Measurements from ENCODE around the gene TH. TPM values are rescaled to one million over a fixed set of nuclear protein-coding genes. Genes with fewer than 3 reads are reported as not detected.

TH gene
- polyA plus RNA-seq, 1 of the 3 experiments (the other 2 are of a cell fraction): not detected

DNA sequence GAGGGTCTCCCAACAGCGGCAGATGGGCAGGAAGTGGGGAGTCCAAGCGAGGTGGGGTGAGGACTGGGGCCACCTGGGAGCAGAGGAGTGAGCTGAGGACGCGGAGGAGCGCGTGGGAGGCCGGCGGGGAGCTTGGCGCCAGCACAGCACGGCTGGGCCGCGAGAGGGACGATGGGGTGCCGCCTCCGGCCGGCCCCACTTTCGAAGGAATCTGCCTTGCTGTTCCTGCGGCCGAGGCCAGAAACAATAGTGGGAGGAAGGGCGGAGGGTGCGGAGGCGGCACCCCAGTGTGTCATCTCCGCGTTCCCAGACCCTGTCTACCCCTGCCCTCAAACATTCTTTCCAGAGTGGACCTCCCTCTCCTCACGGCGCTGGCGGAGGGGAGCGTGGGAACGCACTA is 16.1 kb downstream of the TH start (continued):
- TF ChIP-seq, protein P1, sequence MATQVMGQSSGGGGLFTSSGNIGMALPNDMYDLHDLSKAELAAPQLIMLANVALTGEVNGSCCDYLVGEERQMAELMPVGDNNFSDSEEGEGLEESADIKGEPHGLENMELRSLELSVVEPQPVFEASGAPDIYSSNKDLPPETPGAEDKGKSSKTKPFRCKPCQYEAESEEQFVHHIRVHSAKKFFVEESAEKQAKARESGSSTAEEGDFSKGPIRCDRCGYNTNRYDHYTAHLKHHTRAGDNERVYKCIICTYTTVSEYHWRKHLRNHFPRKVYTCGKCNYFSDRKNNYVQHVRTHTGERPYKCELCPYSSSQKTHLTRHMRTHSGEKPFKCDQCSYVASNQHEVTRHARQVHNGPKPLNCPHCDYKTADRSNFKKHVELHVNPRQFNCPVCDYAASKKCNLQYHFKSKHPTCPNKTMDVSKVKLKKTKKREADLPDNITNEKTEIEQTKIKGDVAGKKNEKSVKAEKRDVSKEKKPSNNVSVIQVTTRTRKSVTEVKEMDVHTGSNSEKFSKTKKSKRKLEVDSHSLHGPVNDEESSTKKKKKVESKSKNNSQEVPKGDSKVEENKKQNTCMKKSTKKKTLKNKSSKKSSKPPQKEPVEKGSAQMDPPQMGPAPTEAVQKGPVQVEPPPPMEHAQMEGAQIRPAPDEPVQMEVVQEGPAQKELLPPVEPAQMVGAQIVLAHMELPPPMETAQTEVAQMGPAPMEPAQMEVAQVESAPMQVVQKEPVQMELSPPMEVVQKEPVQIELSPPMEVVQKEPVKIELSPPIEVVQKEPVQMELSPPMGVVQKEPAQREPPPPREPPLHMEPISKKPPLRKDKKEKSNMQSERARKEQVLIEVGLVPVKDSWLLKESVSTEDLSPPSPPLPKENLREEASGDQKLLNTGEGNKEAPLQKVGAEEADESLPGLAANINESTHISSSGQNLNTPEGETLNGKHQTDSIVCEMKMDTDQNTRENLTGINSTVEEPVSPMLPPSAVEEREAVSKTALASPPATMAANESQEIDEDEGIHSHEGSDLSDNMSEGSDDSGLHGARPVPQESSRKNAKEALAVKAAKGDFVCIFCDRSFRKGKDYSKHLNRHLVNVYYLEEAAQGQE (IDR thresholded peaks at IDR 0.05; ENCODE audit: low read depth, low read length): no peak
- TF ChIP-seq, protein P2, sequence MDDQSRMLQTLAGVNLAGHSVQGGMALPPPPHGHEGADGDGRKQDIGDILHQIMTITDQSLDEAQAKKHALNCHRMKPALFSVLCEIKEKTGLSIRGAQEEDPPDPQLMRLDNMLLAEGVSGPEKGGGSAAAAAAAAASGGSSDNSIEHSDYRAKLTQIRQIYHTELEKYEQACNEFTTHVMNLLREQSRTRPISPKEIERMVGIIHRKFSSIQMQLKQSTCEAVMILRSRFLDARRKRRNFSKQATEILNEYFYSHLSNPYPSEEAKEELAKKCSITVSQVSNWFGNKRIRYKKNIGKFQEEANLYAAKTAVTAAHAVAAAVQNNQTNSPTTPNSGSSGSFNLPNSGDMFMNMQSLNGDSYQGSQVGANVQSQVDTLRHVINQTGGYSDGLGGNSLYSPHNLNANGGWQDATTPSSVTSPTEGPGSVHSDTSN (IDR thresholded peaks at IDR 0.05): no peak
- no peak for TF ChIP-seq YY1 (IDR thresholded peaks at IDR 0.05; ENCODE audit: low read depth)

DNA sequence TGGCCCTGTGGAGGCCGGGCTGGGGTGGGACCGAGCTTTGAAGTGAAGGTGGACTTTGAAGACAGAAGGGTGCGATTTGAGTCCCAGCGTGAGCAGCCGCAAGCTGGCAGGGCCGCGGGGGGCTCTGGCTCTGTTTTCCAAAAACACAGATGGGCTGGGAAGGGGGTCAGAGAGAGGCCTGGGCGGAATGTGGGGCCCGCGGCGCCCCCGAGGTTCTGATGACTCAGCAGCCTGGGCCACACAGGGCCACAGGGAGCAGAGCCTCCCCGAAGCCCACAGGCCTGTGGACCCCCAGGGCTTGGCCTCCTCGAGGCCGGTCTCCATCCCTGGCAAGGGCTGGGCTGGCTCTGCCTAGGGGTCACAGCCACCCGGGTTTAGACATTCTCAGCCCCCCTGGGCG is 16.7 kb downstream of the TH start:
- ChIA-PET POLR2A (no interaction called here), CTCF (interaction anchor here (1.8 to 25.3 kb wide), 10 partner anchors 14 to 503 kb away, joined by 5 to 1098 read pairs (median 204); partner anchors contain the start of genes SYT8, TH and TNNI2)
- TF ChIP-seq POLR2AphosphoS5 (IDR thresholded peaks at IDR 0.05; ENCODE audit: low read depth, low read length) (no peak), FOSL2 (IDR thresholded peaks at IDR 0.05; ENCODE audit: borderline replicate concordance, low read depth) (no peak), RAD21 (IDR thresholded peaks at IDR 0.05; ENCODE audit: low read length) (no peak), SIN3A (IDR thresholded peaks at IDR 0.05; ENCODE audit: borderline replicate concordance, low read depth, low read length) (no peak), SMC3 (IDR thresholded peaks at IDR 0.05; ENCODE audit: low read depth, low read length) (no peak), GATA2 (CRISPR knock-in tag; IDR thresholded peaks at IDR 0.05) (no peak), RCOR1 (IDR thresholded peaks at IDR 0.05; ENCODE audit: low read length) (no peak), EP300 (IDR thresholded peaks at IDR 0.05; ENCODE audit: borderline replicate concordance in 1 of 2, low read depth in 1 of 2, low read length in 1 of 2) (no peak), FOXM1 (IDR thresholded peaks at IDR 0.05; ENCODE audit: low read depth) (no peak), EZH2phosphoT487 (IDR thresholded peaks at IDR 0.05; ENCODE audit: borderline replicate concordance, low read depth) (no peak), ELF1 (IDR thresholded peaks at IDR 0.05) (no peak), TCF12 (IDR thresholded peaks at IDR 0.05) (no peak), YY1 (IDR thresholded peaks at IDR 0.05; ENCODE audit: low read depth) (no peak)
- TF ChIP-seq, protein P3, sequence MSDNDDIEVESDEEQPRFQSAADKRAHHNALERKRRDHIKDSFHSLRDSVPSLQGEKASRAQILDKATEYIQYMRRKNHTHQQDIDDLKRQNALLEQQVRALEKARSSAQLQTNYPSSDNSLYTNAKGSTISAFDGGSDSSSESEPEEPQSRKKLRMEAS (IDR thresholded peaks at IDR 0.05; ENCODE audit: low read depth): no peak
- TF ChIP-seq, protein P1 (IDR thresholded peaks at IDR 0.05; ENCODE audit: low read depth, low read length): no peak
- TF ChIP-seq, protein P2 (IDR thresholded peaks at IDR 0.05): no peak
- TF ChIP-seq, protein P4, sequence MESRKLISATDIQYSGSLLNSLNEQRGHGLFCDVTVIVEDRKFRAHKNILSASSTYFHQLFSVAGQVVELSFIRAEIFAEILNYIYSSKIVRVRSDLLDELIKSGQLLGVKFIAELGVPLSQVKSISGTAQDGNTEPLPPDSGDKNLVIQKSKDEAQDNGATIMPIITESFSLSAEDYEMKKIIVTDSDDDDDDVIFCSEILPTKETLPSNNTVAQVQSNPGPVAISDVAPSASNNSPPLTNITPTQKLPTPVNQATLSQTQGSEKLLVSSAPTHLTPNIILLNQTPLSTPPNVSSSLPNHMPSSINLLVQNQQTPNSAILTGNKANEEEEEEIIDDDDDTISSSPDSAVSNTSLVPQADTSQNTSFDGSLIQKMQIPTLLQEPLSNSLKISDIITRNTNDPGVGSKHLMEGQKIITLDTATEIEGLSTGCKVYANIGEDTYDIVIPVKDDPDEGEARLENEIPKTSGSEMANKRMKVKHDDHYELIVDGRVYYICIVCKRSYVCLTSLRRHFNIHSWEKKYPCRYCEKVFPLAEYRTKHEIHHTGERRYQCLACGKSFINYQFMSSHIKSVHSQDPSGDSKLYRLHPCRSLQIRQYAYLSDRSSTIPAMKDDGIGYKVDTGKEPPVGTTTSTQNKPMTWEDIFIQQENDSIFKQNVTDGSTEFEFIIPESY (IDR thresholded peaks at IDR 0.05; ENCODE audit: borderline replicate concordance, low read depth): no peak
- TF ChIP-seq, protein P5, sequence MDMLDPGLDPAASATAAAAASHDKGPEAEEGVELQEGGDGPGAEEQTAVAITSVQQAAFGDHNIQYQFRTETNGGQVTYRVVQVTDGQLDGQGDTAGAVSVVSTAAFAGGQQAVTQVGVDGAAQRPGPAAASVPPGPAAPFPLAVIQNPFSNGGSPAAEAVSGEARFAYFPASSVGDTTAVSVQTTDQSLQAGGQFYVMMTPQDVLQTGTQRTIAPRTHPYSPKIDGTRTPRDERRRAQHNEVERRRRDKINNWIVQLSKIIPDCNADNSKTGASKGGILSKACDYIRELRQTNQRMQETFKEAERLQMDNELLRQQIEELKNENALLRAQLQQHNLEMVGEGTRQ (IDR thresholded peaks at IDR 0.05; ENCODE audit: borderline replicate concordance, low read depth, low read length): no peak
- Histone ChIP-seq H3K9me3 (no peaks in the 10 kb centered on the region), H3K27me3 (ENCODE audit: insufficient read depth) (no peaks in the 10 kb centered on the region), H3K79me2 (ENCODE audit: insufficient read depth) (no peaks in the 10 kb centered on the region), H2AFZ (ENCODE audit: low read depth) (no peak overlapping the region), H3K27ac (ENCODE audit: low read depth in 2 of 2, low read length in 1 of 2) (no peak overlapping the region), H3K9ac (no peak overlapping the region), H3K9me2 (no peaks in the 10 kb centered on the region), H4K20me1 (ENCODE audit: insufficient read depth) (0 out of 2 replicates have a peak, but pooled peaks cover 3% of the 10 kb centered on the region), H3K36me3 (replicated peaks in 1 of 2; ENCODE audit: control insufficient read depth in 1 of 2, insufficient read depth in 2 of 2, low read length in 1 of 2) (no peaks in the 10 kb centered on the region), H3F3A (replicated peaks; ENCODE audit: insufficient read depth) (no peaks in the 10 kb centered on the region), H3K4me1 (ENCODE audit: control insufficient read depth in 1 of 2, insufficient read depth in 2 of 2, low read depth in 1 of 2, low read length in 1 of 2) (peaks cover 0 to 23% of the 10 kb centered on the region in 2 experiments; a peak in 1 of 4 replicates), H3K4me2 (no peak overlapping the region), H3K4me3 (ENCODE audit: low read depth in 2 of 2, low read length in 1 of 2) (no peak overlapping the region)
- WGBS (ENCODE audit: low lambda C conversion rate): 75% methylated on average over 15 of the region's 17 CpGs
- DNase-seq: no peak
